ENCODE results near the gene GIT1. TPM values are rescaled to one million over a fixed set of nuclear protein-coding genes. Genes with fewer than 3 reads are reported as not detected.
A peak's percentile ranks its signal among the peaks of the same experiment; 100 is the strongest.

The GIT1 gene
- total RNA-seq, result 51.6 and 54.9 TPM in 2 replicates
- long read RNA-seq, partial matches to known transcripts, result 0 of 2 reads
- long read RNA-seq, other reads (novel, unspliced or antisense), result 2 of 2 reads

DNA sequence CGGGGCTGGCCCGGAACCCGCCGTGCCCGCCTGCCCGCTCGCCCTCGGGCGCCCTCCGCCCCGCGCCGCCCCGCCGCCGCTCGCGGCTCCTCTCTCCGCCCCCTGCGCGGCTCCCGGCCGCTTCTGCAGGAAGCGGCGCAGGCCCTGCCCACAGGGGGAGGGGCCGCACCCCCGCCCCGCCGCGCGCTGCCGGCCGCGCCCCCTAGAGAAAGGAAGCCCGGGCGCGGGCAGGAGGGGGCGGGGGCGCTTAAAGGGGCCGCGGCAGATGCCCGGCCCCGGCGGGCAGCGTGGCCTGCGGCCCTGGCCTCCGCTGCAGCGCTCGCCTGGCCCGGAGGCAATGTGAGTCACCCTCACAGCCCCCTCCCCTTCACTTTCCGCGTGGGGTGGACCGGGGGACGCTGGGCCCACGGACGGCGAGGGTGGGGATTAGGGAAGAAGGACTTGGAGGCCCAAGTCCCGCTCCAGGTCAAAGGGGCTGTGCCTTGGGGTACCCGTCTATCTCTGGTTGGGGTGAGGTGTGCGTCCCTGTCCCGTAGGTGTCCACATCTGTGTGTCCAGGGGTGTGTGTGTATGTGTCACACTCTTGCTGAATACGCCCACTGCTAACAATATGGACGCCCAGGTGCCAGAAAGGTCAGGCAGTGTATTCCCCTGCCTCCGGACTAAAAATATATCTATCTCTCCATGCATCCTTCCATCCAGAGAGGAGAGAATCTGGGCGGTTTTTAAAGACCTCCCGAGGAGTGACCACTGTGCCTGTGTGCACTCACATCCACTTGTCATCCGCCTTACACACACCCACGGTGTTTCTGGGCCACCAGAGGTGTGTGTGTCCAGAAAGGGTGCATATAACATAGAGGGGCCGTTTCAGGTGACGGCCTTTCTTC lies at the start of gene GIT1:
TSS of gene GIT1 (minus strand) at position 125 of the 887 bp plus-strand sequence. CDS start 270 bp downstream, outside the sequence.
- TF ChIP-seq, protein P1, sequence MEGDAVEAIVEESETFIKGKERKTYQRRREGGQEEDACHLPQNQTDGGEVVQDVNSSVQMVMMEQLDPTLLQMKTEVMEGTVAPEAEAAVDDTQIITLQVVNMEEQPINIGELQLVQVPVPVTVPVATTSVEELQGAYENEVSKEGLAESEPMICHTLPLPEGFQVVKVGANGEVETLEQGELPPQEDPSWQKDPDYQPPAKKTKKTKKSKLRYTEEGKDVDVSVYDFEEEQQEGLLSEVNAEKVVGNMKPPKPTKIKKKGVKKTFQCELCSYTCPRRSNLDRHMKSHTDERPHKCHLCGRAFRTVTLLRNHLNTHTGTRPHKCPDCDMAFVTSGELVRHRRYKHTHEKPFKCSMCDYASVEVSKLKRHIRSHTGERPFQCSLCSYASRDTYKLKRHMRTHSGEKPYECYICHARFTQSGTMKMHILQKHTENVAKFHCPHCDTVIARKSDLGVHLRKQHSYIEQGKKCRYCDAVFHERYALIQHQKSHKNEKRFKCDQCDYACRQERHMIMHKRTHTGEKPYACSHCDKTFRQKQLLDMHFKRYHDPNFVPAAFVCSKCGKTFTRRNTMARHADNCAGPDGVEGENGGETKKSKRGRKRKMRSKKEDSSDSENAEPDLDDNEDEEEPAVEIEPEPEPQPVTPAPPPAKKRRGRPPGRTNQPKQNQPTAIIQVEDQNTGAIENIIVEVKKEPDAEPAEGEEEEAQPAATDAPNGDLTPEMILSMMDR (IDR thresholded peaks at IDR 0.05; ENCODE audit: unreplicated experiment), result no peak
- Mint-ChIP-seq H3K36me3 (ENCODE audit: insufficient read depth) (no peaks in the 10 kb centered on the region), H3K9me3 (ENCODE audit: low read depth) (no peaks in the 10 kb centered on the region), H3K27ac (peak within 1 kb of the TSS; percentile 1), H3K4me3 (ENCODE audit: low read depth) (peak within 1 kb of the TSS; percentile 79), H3K4me1 (ENCODE audit: low read depth) (peaks cover 22% of the 10 kb centered on the region), H3K27me3 (no peaks in the 10 kb centered on the region)
- peak; percentile 79 for DNase-seq (ENCODE audit: low spot score, unreplicated experiment)

GRCh38 chr17:29633886-29634285 lies 44.4 kb upstream of the GIT1 start:
- Mint-ChIP-seq H3K27ac (no peak overlapping the region), H3K36me3 (ENCODE audit: insufficient read depth) (peaks cover 23% of the 10 kb centered on the region), H3K4me3 (ENCODE audit: low read depth) (no peak overlapping the region), H3K27me3 (no peaks in the 10 kb centered on the region), H3K9me3 (ENCODE audit: low read depth) (no peaks in the 10 kb centered on the region), H3K4me1 (ENCODE audit: low read depth) (no peaks in the 10 kb centered on the region)
- TF ChIP-seq, protein P1 (IDR thresholded peaks at IDR 0.05; ENCODE audit: unreplicated experiment), result no peak
- no peak for DNase-seq (ENCODE audit: low spot score, unreplicated experiment)

GRCh38 chr17:29630630-29631193 lies 41.3 kb upstream of the GIT1 start:
- Mint-ChIP-seq H3K36me3 (ENCODE audit: insufficient read depth) (peaks cover 15% of the 10 kb centered on the region), H3K4me3 (ENCODE audit: low read depth) (no peak overlapping the region), H3K27me3 (peaks cover 3% of the 10 kb centered on the region), H3K9me3 (ENCODE audit: low read depth) (no peaks in the 10 kb centered on the region), H3K27ac (no peak overlapping the region), H3K4me1 (ENCODE audit: low read depth) (no peaks in the 10 kb centered on the region)
- DNase-seq (ENCODE audit: low spot score, unreplicated experiment), result no peak
- TF ChIP-seq, protein P1 (IDR thresholded peaks at IDR 0.05; ENCODE audit: unreplicated experiment), result no peak

DNA sequence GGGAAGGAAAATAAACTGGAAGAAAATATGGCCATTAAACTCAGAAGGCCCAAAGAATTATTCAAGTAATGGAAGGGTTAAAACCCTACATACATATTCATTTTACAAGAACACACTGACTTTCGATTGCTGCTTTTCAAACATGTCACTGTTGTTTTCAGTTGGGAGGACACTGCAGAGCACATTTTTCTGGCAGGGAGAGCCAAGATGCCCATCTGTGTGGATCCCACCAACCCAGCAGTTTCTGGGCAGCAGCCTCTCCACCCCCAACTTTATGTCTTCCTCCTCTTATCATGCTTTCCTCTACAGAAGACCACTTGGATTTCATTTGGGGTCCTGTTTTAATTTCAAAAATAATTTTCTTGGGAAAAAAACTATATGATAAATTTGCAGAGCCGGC lies 40.4 kb upstream of the GIT1 start:
- Mint-ChIP-seq H3K4me1 (ENCODE audit: low read depth) (no peaks in the 10 kb centered on the region), H3K9me3 (ENCODE audit: low read depth) (no peaks in the 10 kb centered on the region), H3K27me3 (peaks cover 9% of the 10 kb centered on the region), H3K36me3 (ENCODE audit: insufficient read depth) (peaks cover 11% of the 10 kb centered on the region), H3K27ac (no peak overlapping the region), H3K4me3 (ENCODE audit: low read depth) (no peak overlapping the region)
- TF ChIP-seq, protein P1 (IDR thresholded peaks at IDR 0.05; ENCODE audit: unreplicated experiment), result no peak
- no peak for DNase-seq (ENCODE audit: low spot score, unreplicated experiment)

GRCh38 chr17:29628644-29629043 lies 39.2 kb upstream of the GIT1 start:
- H3K4me1 Mint-ChIP-seq (ENCODE audit: low read depth), result no peaks in the 10 kb centered on the region
- peaks cover 11% of the 10 kb centered on the region for H3K36me3 Mint-ChIP-seq (ENCODE audit: insufficient read depth)
- H3K27me3 Mint-ChIP-seq, result peaks cover 18% of the 10 kb centered on the region
- no peak overlapping the region for H3K4me3 Mint-ChIP-seq (ENCODE audit: low read depth)
- TF ChIP-seq, protein P1 (IDR thresholded peaks at IDR 0.05; ENCODE audit: unreplicated experiment), result no peak
- no peak for DNase-seq (ENCODE audit: low spot score, unreplicated experiment)
- no peaks in the 10 kb centered on the region for H3K9me3 Mint-ChIP-seq (ENCODE audit: low read depth)
- no peak overlapping the region for H3K27ac Mint-ChIP-seq

Measured in progenitor cell of endocrine pancreas (in vitro differentiated cells).